A549 (cell line): Measurements from ENCODE around the gene MUC7. TPM values are rescaled to one million over a fixed set of nuclear protein-coding genes. Genes with fewer than 3 reads are reported as not detected.

Source experiments
- ATAC-seq, 2 experiments: fragments of 200-7000 bp in 1 of 2; fragments of >200 bp in 1 of 2; cut with Nextera tagmentation in 1 of 2; cut with Tn5 transposase in 1 of 2; 3 replicates each; pipeline versions ENCODE4 v1.8.0 to v1.9.1; 2018 to 2020; ENCODE audit warnings: mild to moderate bottlenecking in 1 of 2, moderate library complexity in 1 of 2
- CTCF ChIA-PET: fragments of 300-600 bp; sonication (Branson Sonifier 250); formaldehyde crosslinking; extraction: SDS; loops from one replicate; lab custom pipeline; 2021; ENCODE audit warnings: antibody characterized with exemption, inconsistent platforms; lab: Yijun Ruan, JAX
- POLR2A ChIA-PET: fragments of 350-600 bp; formaldehyde crosslinking; extraction: SDS; loops from one replicate; lab custom pipeline; 2021; ENCODE audit warnings: antibody characterized with exemption, inconsistent platforms; lab: Yijun Ruan, JAX
- DNase-seq, 2 experiments: peaks; one replicate each; pipeline versions ENCODE4 v3.0.0 to v3.0.0-alpha.2; 2011 to 2016; ENCODE audit warnings: low read depth in 1 of 2, low spot score in 1 of 2
- FAIRE-seq: peaks from 2 replicates; lab custom pipeline; 2011; peaks lifted over from hg19 to GRCh38; lab: Jason Lieb, UNC
- H3K27ac ChIP-seq, 2 experiments: fragments of >200 bp; sonication (Bioruptor Twin); formaldehyde crosslinking; 3 replicates each; pipeline ENCODE4 v1.5.1; 2016 to 2017
- H3K4me1 ChIP-seq: fragments of >200 bp; sonication (Bioruptor Twin); formaldehyde crosslinking; 3 replicates; pipeline ENCODE4 v1.6.1; 2016
- H3K4me2 ChIP-seq: fragments of >200 bp; sonication (Bioruptor Twin); formaldehyde crosslinking; 3 replicates; pipeline ENCODE4 v1.6.1; 2016
- H3K4me3 ChIP-seq: fragments of >200 bp; sonication (Bioruptor Twin); formaldehyde crosslinking; 3 replicates; pipeline ENCODE4 v1.5.1; 2016
- H3K9me3 ChIP-seq: fragments of >200 bp; sonication (Bioruptor Twin); formaldehyde crosslinking; 3 replicates; pipeline ENCODE4 v1.6.1; 2016
- ATOH8 ChIP-seq: fragments of 250-450 bp; sonication (Bioruptor Pico); IDR thresholded peaks from 2 replicates; pipeline ENCODE4 v1.5.0; 2020; ENCODE audit warnings: low read depth, mild to moderate bottlenecking, moderate library complexity
- CBX2 ChIP-seq: fragments of 200-600 bp; sonication (generic); IDR thresholded peaks from 2 replicates; pipeline ENCODE4 v1.6.1; 2016; ENCODE audit warnings: low read depth, mild to moderate bottlenecking, borderline replicate concordance
- CEBPB ChIP-seq, 2 experiments: fragments of >200 bp in 1 of 2; sonication (Bioruptor Twin) in 1 of 2; formaldehyde crosslinking in 1 of 2; IDR thresholded peaks; 2 replicates each; pipeline ENCODE4 v1.6.1; 2012 to 2016
- CHD4 ChIP-seq: fragments of 200-600 bp; sonication (generic); IDR thresholded peaks from 2 replicates; pipeline ENCODE4 v1.6.1; 2016; ENCODE audit warnings: antibody characterized with exemption, mild to moderate bottlenecking, borderline replicate concordance
- ESRRA ChIP-seq: fragments of 150-350 bp; IDR thresholded peaks from 2 replicates; pipeline ENCODE4 v1.6.1; 2014; ENCODE audit warnings: mild to moderate bottlenecking, low read length, borderline replicate concordance
- FOSB ChIP-seq: fragments of 250-450 bp; sonication (Bioruptor Pico); IDR thresholded peaks from 2 replicates; pipeline ENCODE4 v1.5.0; 2020; ENCODE audit warnings: mild to moderate bottlenecking, moderate library complexity
- FOXS1 ChIP-seq: fragments of 250-450 bp; sonication (Bioruptor Pico); IDR thresholded peaks from 2 replicates; pipeline ENCODE4 v1.5.0; 2020; ENCODE audit warnings: mild to moderate bottlenecking, moderate library complexity
- GATA3 ChIP-seq: IDR thresholded peaks from 2 replicates; pipeline ENCODE4 v1.6.1; 2012; ENCODE audit warnings: borderline replicate concordance
- HEYL ChIP-seq: fragments of 250-450 bp; sonication (Bioruptor Pico); IDR thresholded peaks from 2 replicates; pipeline ENCODE4 v1.8.0; 2021; ENCODE audit warnings: mild to moderate bottlenecking, moderate library complexity
- HMGXB4 ChIP-seq: fragments of 250-450 bp; sonication (Bioruptor Pico); IDR thresholded peaks from 2 replicates; pipeline ENCODE4 v1.5.0; 2021; ENCODE audit warnings: mild to moderate bottlenecking, moderate library complexity, borderline replicate concordance
- HOXB13 ChIP-seq: fragments of 250-450 bp; sonication (Bioruptor Pico); IDR thresholded peaks from 2 replicates; pipeline ENCODE4 v1.5.0; 2020; ENCODE audit warnings: low read depth, mild to moderate bottlenecking, moderate library complexity
- JUN ChIP-seq, 2 experiments: fragments of >200 bp; sonication (Bioruptor Twin); formaldehyde crosslinking; IDR thresholded peaks; 2 replicates in 1 of 2; 3 replicates in 1 of 2; pipeline ENCODE4 v1.6.1; 2016 to 2017
- JUNB ChIP-seq: fragments of >200 bp; sonication (Bioruptor Twin); formaldehyde crosslinking; IDR thresholded peaks from 2 replicates; pipeline ENCODE4 v1.6.1; 2016
- KDM1A ChIP-seq: fragments of 200-600 bp; sonication (generic); IDR thresholded peaks from 2 replicates; pipeline ENCODE4 v1.6.1; 2016; ENCODE audit warnings: low read depth, mild to moderate bottlenecking
- MAFK ChIP-seq: fragments of 450-650 bp; IDR thresholded peaks from 2 replicates; pipeline ENCODE4 v1.6.1; 2014; ENCODE audit not compliant: partially characterized antibody
- MAX ChIP-seq: IDR thresholded peaks from 2 replicates; pipeline ENCODE4 v1.6.1; 2012
- MAZ ChIP-seq: fragments of 150-350 bp; IDR thresholded peaks from 2 replicates; pipeline ENCODE4 v1.6.1; 2014; ENCODE audit warnings: antibody characterized with exemption, low read depth, low read length, borderline replicate concordance
- MYC ChIP-seq: IDR thresholded peaks from 2 replicates; pipeline ENCODE4 v1.6.1; 2012; ENCODE audit warnings: mild to moderate bottlenecking, inconsistent platforms, low read length, improper control_type of control experiment, borderline replicate concordance
- PHF8 ChIP-seq: fragments of 200-600 bp; sonication (generic); IDR thresholded peaks from 2 replicates; pipeline ENCODE4 v1.6.1; 2016; ENCODE audit warnings: low read depth, mild to moderate bottlenecking, antibody characterized with exemption, moderate library complexity, borderline replicate concordance
- POLR2A ChIP-seq: IDR thresholded peaks from 2 replicates; pipeline ENCODE4 v1.6.1; 2012; ENCODE audit warnings: mild to moderate bottlenecking, low read length
- RARB ChIP-seq: fragments of 250-450 bp; sonication (Bioruptor Pico); IDR thresholded peaks from 2 replicates; pipeline ENCODE4 v1.8.0; 2021; ENCODE audit warnings: mild to moderate bottlenecking, moderate library complexity
- RNF2 ChIP-seq: fragments of 200-600 bp; sonication (generic); IDR thresholded peaks from 2 replicates; pipeline ENCODE4 v1.6.1; 2016; ENCODE audit warnings: low read depth, mild to moderate bottlenecking, antibody characterized with exemption, moderate library complexity, borderline replicate concordance
- SMC3 ChIP-seq: fragments of >200 bp; sonication (Bioruptor Twin); formaldehyde crosslinking; IDR thresholded peaks from 3 replicates; pipeline ENCODE4 v1.6.1; 2018; ENCODE audit warnings: inconsistent platforms
- SREBF2 ChIP-seq: fragments of 450-650 bp; IDR thresholded peaks from 2 replicates; pipeline ENCODE4 v1.6.1; 2014; ENCODE audit warnings: mild to moderate bottlenecking, moderate library complexity
- USF2 ChIP-seq: fragments of 450-650 bp; IDR thresholded peaks from 2 replicates; pipeline ENCODE4 v1.6.1; 2014; ENCODE audit warnings: antibody characterized with exemption
- ZC3H11A ChIP-seq: fragments of 450-650 bp; IDR thresholded peaks from 2 replicates; pipeline ENCODE4 v1.6.1; 2014; ENCODE audit warnings: antibody characterized with exemption, mild to moderate bottlenecking
- ZFP36 ChIP-seq: fragments of 450-650 bp; IDR thresholded peaks from 2 replicates; pipeline ENCODE4 v1.6.1; 2014; ENCODE audit warnings: borderline replicate concordance; ENCODE audit not compliant: partially characterized antibody
- ZNF302 ChIP-seq: fragments of 250-450 bp; sonication (Bioruptor Pico); IDR thresholded peaks from 2 replicates; pipeline ENCODE4 v1.9.0; 2021; ENCODE audit warnings: inconsistent platforms, mild to moderate bottlenecking, moderate library complexity
- WGBS: methylation state at CpG from one replicate; pipeline ENCODE4 v1.1.6; 2017; ENCODE audit errors: missing lambda C conversion rate; 5-methylcytosine and 5-hydroxymethylcytosine counted together
- polyA plus RNA-seq, 4 experiments: library from polyadenylated mRNA; depleted of rRNA in 3 of 4; stranded (reverse); fragments of >200 nt; fragmentation: RNase III in 1 of 4; extraction: RNeasy Plus Mini Kit Qiagen cat#74134 plus additional on column Dnase treatment in 1 of 4; gene quantifications; 2 replicates in 3 of 4; 3 replicates in 1 of 4; pipeline ENCODE4 v1.2.3, GENCODE V29; 2011 to 2017

The MUC7 gene
- polyA plus RNA-seq, 2 of the 4 experiments (the other 2 are of a cell fraction): not detected

- Histone ChIP-seq H3K4me2 (no peak overlapping the region), H3K4me3 (no peak overlapping the region), H3K27ac (no peak overlapping the region), H3K9me3 (no peaks in the 10 kb centered on the region)
- ATAC-seq: no peak
- POLR2A ChIA-PET: no interaction called here
- DNase-seq: no peak
- 10% methylated on average over 2 of the region's 2 CpGs for WGBS
- TF ChIP-seq JUNB (no peak), RARB (CRISPR knock-in tag) (no peak), CEBPB (IDR thresholded peaks at IDR 0.05) (no peak), KDM1A (no peak)
- TF ChIP-seq, all 56 proteins: peak for 0
- H3K4me1 ChIP-seq: no peaks in the 10 kb centered on the region
- CTCF ChIA-PET: no interaction called here
- no peak for FAIRE-seq
These were observed 8.7 kb upstream of the MUC7 start for GRCh38 chr4:70463335-70463734.

- H3K27ac ChIP-seq: no peak overlapping the region
- no peaks in the 10 kb centered on the region for H3K4me1 ChIP-seq
- H3K4me2 ChIP-seq: no peak overlapping the region
- DNase-seq (no peak), ATAC-seq (no peak), FAIRE-seq (no peak)
- POLR2A ChIA-PET: no interaction called here
- CTCF ChIA-PET: no interaction called here
- H3K9me3 ChIP-seq: no peaks in the 10 kb centered on the region
- 39% methylated on average over 4 of the region's 4 CpGs for WGBS
- TF ChIP-seq FOXS1 (CRISPR knock-in tag): no peak
- TF ChIP-seq SMC3: no peak
- no peak for TF ChIP-seq PHF8
- no peak for TF ChIP-seq ZC3H11A
- no peak overlapping the region for H3K4me3 ChIP-seq
These were observed 1.7 kb downstream of the MUC7 start for GRCh38 chr4:70473679-70474078.

- no peaks in the 10 kb centered on the region for H3K9me3 ChIP-seq
- 22% methylated on average over 3 of the region's 3 CpGs for WGBS
- no peaks in the 10 kb centered on the region for H3K4me1 ChIP-seq
- no peak overlapping the region for H3K27ac ChIP-seq
- POLR2A ChIA-PET: no interaction called here
- TF ChIP-seq SREBF2 (no peak), ATOH8 (CRISPR knock-in tag) (no peak), HMGXB4 (no peak), ZFP36 (no peak), PHF8 (no peak), MAFK (no peak), CHD4 (no peak), SMC3 (no peak), POLR2A (no peak), ESRRA (no peak), CBX2 (no peak), MYC (no peak), FOSB (no peak), KDM1A (no peak), GATA3 (no peak)
- TF ChIP-seq, all 56 proteins: peak for 0
- no peak overlapping the region for H3K4me2 ChIP-seq
- CTCF ChIA-PET: no interaction called here
- H3K4me3 ChIP-seq: no peak overlapping the region
- FAIRE-seq (no peak), DNase-seq (no peak), ATAC-seq (no peak)
These were observed 16.8 kb downstream of the MUC7 start for GRCh38 chr4:70488748-70489147.

GRCh38 chr4:70496231-70496630 is 24.2 kb downstream of the MUC7 start:
- Histone ChIP-seq H3K9me3 (no peaks in the 10 kb centered on the region), H3K4me1 (no peaks in the 10 kb centered on the region), H3K4me2 (no peak overlapping the region), H3K27ac (no peak overlapping the region), H3K4me3 (no peak overlapping the region)
- CTCF ChIA-PET: no interaction called here
- 53% methylated on average over 6 of the region's 6 CpGs for WGBS
- no peak for FAIRE-seq
- no peak for DNase-seq
- no peak for ATAC-seq
- POLR2A ChIA-PET: no interaction called here
- TF ChIP-seq MAZ (no peak), RNF2 (no peak), JUN (IDR thresholded peaks at IDR 0.05) (no peak), HOXB13 (CRISPR knock-in tag) (no peak), HEYL (no peak), ATOH8 (CRISPR knock-in tag) (no peak), POLR2A (no peak), ZNF302 (CRISPR knock-in tag) (no peak), PHF8 (no peak), CHD4 (no peak), MAX (no peak), USF2 (no peak)
